Measurements from ENCODE around the gene NEDD4.
"Not testable (repeated sequence)": the region's sequence is repeated elsewhere in the genome, so short reads cannot be mapped to it uniquely, and the experiment has no call there.

Gene NEDD4

DNA sequence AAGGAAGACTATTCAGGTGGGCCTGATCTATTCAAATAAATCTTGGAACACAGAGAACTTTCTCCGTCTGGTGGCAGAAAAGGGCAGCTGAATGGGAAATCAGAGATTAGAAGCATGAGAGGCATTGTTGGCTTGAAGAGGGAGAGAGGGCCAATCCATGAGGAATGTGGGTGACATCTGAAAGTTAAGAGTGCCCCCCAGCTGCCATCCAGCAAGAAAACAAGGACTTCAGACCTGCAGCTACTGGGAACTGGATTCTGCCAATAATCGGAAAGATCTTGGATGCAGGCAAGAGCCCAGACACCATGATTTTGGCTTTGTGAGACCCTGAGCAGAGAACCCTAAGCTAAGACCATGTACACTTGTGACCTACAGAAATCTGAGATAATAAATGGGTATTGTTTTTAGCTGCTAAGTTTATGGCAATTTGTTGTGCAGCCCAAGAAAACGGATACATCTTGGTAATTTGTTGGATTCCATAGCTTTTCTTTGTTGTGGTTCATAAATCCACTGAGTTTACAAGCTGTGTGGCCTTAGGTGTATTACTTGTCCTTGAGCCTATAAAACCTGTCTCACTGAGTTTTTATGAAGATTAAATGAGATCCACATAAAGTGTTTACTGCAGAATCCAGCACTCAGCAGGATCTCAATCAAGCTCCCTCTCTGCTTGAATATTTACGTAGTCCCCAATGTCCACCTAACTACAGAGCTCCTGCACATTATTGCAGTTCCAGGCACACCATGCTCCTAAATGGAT is 168.4 kb downstream of the NEDD4 start:
- DNase-seq (ENCODE audit: low spot score) = no peak

- no peak for DNase-seq (ENCODE audit: low spot score)
Measured at GRCh38 chr15:55823699-55824340, 169.6 kb downstream of the NEDD4 start.

GRCh38 chr15:55823191-55823670 is 170.2 kb downstream of the NEDD4 start:
- no peak for DNase-seq (ENCODE audit: low spot score)

DNA sequence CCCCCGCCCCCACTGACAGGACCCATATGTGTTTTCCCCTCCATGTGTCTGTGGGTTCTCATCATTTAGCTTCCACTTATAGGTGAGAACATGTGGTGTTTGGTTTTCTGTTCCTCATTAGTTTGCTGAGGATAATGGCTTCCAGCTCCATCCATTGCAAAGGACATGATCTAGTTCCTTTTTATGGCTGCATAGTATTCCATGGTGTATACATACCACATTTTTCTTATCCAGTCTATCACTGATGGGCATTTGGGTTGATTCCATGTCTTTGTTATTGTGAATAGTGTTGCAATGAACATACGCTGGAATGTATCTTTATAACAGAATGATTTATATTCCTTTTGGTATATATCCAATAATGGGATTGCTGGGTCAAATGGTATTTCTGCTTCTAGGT is 171.7 kb downstream of the NEDD4 start:
- DNase-seq (ENCODE audit: low spot score) = not testable (repeated sequence)

DNA sequence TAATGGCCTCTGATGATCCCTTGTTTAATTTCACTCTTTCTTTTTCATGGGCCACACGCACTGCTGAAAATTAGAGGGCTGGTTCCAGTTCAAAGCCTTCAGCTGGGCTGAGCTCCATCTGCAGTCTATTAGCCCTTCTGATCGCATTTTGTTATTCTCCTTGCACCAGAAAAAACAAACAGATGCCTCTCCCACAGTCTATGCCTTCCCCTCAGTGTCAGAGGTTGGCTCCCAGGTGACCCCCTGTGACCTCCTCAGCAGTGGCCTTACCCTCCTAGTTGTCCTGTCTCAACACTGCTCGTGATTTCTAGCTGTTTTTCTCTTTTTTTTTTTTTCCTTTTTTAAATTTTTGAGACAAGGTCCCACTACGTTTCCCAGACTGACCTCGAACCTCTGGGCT is 173.4 kb downstream of the NEDD4 start:
- DNase-seq (ENCODE audit: low spot score) = no peak

DNA sequence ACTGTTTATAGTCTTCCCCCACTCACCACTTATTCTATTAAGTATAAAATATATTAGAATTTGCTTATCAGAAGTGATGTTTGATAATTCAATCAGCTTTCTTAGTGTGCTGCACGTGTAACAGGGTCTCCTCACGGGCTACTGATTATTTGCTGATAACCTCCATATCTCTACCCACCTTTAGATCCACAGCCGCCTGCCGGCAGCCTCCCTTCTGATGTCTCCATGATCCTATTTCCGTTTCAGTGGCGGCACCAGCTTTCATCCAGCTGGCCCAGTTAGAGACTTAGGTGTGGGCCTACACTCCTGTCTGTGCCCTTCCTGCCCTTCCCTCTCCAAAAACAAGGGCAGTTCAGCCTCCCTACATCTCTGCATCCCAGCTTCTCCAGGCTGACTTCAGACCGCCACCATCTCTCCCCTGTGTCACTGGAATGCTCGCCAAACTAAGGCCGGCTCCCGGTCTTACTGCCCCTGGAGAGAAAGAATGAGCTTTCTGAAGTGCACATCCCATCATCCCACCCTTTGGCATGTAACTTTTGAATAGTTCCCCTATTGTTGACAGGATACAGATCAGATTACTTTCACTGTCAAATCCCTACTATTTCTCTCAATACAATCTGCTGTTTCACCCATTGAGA is 173.9 kb downstream of the NEDD4 start:
- no peak for DNase-seq (ENCODE audit: low spot score)

- DNase-seq (ENCODE audit: low spot score) = no peak
Measured at GRCh38 chr15:55816017-55816416, 177.4 kb downstream of the NEDD4 start.

GRCh38 chr15:55802600-55803376 is 190.6 kb downstream of the NEDD4 start:
- DNase-seq (ENCODE audit: low spot score) = no peak

GRCh38 chr15:55800216-55800615 is 193.2 kb downstream of the NEDD4 start:
- no peak for DNase-seq (ENCODE audit: low spot score)

DNA sequence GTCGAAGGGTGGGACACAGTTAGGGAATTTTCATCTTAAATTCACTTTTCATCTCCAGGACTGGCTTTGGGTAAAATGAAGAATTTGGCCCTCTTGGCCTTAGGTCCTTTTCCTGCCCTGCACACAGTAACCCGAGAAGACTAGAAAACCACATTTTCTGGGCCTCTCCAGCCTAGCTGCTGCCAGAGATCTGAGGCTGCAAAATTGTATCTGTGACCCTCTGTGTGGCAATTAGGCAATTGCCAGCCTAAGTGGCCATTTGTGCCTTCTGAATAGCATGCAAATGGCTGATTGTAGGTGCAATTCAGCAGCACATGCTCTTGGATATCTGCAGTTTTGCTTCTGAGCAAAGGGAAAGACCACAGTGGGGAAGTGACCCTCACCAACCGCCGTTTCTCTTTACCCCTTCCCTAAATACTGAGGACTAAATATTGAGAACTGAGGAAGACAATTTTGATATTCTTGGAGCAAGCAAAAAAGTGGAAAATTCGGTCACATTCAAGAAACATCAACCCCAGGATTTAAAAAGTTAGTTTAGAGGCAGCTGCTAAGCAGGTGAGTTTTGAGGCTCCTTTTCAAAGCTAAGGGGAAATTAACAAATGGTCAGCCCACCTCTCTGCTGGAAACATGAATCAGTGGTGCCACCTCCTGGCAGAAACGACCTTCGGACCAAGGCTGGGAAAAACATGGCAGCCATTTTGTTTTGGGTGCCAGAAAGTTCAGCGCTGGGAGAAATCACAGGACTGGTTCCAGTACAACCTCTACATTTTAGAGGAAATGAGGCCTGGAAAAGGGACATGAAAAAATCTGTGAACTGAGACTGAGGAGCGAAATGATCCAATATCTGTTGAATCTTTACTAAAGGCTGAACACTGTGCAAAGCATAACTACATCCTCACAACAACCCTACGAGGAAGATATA is 193.9 kb downstream of the NEDD4 start:
- DNase-seq (ENCODE audit: low spot score) = peak; percentile 19

- no peak for DNase-seq (ENCODE audit: low spot score)
Measured at GRCh38 chr15:55796321-55796965, 197.0 kb downstream of the NEDD4 start.

DNA sequence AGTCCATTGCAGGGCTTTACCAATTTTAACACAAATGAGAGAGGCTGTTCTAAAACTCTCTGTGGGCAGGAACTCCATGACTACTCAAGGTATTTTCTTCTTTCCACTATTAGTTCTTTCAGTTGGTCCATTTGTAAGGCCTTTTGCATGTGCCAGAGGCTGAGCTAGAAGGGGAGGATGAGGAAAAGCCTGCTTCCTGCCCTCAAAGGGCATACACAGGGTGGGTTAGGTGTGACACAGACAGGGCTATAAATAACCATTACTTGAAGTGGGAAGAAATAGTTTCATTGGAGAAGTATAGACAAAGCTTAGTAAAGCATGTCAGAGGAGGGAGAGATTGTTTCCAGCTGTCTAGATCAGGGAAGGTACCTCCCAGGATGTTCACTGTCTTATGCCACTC is 198.4 kb downstream of the NEDD4 start:
- no peak for DNase-seq (ENCODE audit: low spot score)

DNA sequence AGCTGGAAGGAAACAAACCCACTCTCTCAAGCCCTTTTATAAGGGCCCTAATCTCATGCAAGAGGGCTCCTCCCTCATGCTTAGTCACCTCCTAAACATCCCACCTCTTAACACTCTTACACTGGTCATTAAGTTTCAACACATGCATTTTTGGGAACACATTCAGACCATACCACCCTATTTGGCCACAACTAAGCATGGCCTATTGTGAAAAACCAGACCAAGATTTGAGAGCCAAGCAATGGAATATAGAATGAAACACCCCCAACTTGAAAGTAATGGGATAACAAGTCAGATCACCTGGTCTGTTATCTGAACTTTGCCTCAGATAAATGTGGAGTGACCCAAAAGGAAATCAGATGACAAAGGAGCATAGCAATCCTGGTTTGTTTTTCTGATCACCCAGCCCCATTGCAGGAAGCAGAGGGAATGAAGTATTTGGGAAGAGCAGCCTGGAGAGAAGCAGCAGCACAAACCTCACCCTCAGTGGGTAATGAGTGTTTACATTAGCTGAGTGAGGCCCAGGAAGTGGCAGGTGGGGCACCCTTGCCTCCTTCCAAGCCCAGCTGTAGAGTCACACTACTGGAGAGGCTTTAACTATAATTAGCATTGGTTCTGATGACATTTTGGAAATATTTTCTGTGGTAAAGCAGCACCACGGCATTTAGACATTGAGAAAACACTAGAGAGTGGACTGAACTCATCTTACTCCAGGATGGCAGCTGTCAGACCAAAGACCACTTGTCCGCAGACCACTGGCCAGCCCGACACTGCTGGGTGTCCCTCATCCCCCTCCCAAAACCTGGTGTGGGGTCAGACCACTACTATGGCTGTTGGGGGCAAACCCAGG is 201.6 kb downstream of the NEDD4 start:
- no peak for DNase-seq (ENCODE audit: low spot score)

GRCh38 chr15:55789066-55789660 is 204.2 kb downstream of the NEDD4 start:
- DNase-seq (ENCODE audit: low spot score) = peak; percentile 61

DNA sequence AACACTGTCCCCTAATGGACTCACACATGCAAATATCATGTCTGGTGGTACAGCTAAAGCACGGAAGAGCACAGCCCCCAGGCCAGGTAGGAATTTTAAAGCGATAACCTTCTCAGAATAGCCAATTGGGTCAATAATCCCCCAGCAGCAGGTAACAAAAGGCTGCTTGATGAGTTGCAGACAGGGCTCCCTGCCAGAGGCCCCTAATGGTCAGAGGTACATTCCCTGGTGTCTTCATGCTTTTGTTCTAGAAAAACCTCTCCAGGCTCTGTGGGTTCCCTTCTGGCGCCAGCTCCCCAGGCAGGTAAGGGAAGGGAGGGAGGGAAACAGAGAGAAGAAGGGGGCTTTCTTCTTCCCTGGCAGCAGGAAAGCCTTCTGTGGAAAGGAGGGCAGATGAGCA is 207.1 kb downstream of the NEDD4 start:
- no peak for DNase-seq (ENCODE audit: low spot score)

GRCh38 chr15:55785593-55785992 is 207.8 kb downstream of the NEDD4 start:
- DNase-seq (ENCODE audit: low spot score) = not testable (repeated sequence)

- no peak for DNase-seq (ENCODE audit: low spot score)
Measured at GRCh38 chr15:55784286-55784685, 209.1 kb downstream of the NEDD4 start.

- DNase-seq (ENCODE audit: low spot score) = no peak
Measured at GRCh38 chr15:55782901-55783300, 210.5 kb downstream of the NEDD4 start.

DNA sequence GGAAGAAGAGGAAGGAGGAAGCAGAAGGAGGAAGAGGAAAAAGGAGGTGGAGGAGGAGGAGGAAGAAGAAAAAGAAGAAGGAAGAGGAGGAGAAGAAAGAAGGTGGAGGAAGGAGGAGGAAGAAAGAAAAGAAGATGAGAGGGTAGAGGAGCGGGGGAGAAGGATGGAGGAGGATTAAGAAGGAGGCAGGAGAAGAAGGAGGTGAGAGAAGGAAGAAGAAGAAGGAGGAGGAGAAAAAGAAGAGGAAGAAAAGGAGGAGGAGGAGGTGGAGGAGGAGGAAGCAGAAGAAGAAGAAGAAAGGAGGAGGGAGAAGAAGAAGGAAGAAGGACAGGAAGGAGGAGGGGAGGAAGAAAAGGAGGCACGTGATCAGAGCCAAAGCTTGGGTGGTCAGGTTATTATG is 213.1 kb downstream of the NEDD4 start:
- no peak for DNase-seq (ENCODE audit: low spot score)

Measured in activated CD4-positive, alpha-beta T cell treated with anti-CD3 and anti-CD28 coated beads, Interleukin-2, Interleukin-4, amounts not matched to agents 100 ng/mL and 50 ng/mL, durations not matched to agents 16 hours and 8 hours (primary cell).